DMS153 (cell line): ENCODE data around the gene TGM3.

Experiments used
- DNase-seq: peaks from one replicate; lab custom pipeline; 2025; lab: John Stamatoyannopoulos, UW

The TGM3 gene

GRCh38 chr20:2380601-2381000 lies 84.8 kb downstream of the TGM3 start, which contains the start of gene TGM6:
Gene TGM6 (plus strand): TSS chr20:2380901. CDS start chr20:2380969, 68 bp downstream.
- no peak for DNase-seq

- no peak for DNase-seq
Measured at GRCh38 chr20:2381303-2381702, 85.5 kb downstream of the TGM3 start.

GRCh38 chr20:2382833-2383232 lies 87.0 kb downstream of the TGM3 start:
- no peak for DNase-seq

GRCh38 chr20:2385026-2385425 lies 89.2 kb downstream of the TGM3 start:
- no peak for DNase-seq

DNA sequence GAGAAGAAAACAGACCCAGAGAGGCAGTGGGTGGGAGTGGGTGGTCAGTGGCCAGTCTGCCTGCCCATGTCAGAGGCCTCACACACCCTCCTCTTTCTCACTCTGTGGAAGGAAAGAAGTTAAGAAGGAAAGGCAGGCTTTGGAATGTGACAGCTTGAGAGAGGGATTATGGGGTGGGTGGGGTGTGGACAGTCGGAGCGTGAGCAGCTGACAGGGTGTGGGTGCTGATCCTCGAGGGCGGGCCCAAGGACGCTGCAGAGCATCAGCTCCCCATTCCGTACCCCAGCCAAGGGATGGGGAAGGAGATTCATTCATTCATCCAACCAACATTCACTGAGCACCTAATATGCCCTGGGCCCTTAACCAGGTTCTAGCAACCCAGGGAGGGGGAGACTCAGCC lies 89.7 kb downstream of the TGM3 start:
- no peak for DNase-seq

DNA sequence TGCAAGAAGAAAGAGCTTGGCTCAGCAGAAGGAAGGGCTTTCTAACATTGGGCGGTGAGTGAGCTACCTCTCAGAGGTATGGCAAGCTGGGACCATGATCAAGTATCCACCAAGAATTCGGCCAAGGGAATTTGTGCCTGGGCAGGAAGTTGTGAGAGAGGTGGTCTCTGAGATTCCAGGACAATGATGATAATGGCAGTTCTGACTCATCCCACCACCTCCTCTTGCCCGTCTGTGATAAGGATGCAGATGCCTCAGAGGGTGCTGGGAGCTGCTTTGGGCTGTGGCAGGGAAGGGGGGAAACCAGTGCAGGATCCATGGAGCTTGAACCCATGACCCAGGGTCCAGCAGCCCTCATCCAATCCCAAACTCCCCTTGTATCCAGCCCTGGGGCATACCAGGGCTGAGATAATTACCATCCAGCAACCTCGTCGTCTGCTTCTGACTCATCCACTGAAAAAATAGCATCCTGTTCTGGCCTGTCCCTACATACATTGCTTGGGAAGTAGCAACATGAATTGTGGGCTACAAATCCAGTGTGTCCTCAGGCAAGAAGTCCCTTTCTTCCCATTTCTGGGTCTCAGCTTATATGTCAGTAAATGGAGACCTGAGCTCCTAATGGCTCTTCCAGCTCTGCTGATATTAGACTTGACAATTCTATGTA lies 90.8 kb downstream of the TGM3 start:
- no peak for DNase-seq

DNA sequence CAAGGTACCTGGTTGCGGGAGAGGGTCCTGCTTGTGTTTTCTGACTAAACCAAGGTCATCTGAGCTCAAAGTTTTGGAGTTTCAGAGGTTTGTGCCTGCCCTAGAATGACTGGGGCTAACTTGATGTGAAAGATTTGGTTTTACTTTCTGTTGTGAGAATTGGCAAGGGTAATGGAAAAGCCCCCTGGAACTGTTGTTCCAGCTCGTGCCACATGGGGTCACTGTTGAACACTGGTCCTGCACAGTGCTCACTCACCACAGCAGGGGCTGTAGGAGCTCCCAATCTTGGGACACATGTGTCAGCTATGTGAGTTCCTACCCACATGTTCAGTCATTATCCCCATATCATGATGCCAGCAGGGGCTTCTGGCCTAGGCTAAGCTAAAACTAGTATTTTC lies 91.4 kb downstream of the TGM3 start:
- DNase-seq = no peak

DNA sequence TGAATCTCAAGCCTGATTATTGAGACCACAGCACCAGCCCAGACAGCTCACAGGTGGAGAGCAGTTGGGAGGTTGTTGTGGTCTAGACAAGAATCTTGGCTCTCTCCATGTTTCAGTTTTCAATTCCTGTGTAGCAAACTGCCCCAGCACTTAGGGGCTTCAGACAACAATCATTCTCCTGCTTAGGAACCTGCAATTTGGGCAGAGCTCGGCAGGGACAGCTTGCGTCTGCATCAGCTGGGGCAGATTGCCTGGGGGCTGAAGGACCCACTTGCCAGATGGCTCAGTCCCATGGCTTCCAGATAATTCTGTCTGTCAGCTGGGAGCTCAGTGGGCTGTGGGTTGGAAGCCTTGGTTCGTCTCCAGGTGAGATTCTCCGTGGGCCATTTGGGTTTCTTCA lies 91.8 kb downstream of the TGM3 start:
- DNase-seq = no peak
